Body of pancreas (tissue), 4 donors: Measurements from ENCODE around the gene GAREM1.

Experiments used
- POLR2A ChIP-seq, 3 donors: fragments of 450-650 bp; IDR thresholded peaks; one replicate each; pipeline ENCODE4 v1.6.1; 2016; ENCODE audit warnings: antibody characterized with exemption in 3 of 3, mild to moderate bottlenecking in 2 of 3
- TF ChIP-seq, protein P1 (sequence below), 7 experiments: fragments of 450-650 bp in 4 of 7; fragments of 200-600 bp in 3 of 7; sonication (generic) in 3 of 7; IDR thresholded peaks; one replicate each; pipeline ENCODE4 v1.5.1; 2016 to 2019; ENCODE audit warnings: antibody characterized with exemption in 7 of 7

DNA sequence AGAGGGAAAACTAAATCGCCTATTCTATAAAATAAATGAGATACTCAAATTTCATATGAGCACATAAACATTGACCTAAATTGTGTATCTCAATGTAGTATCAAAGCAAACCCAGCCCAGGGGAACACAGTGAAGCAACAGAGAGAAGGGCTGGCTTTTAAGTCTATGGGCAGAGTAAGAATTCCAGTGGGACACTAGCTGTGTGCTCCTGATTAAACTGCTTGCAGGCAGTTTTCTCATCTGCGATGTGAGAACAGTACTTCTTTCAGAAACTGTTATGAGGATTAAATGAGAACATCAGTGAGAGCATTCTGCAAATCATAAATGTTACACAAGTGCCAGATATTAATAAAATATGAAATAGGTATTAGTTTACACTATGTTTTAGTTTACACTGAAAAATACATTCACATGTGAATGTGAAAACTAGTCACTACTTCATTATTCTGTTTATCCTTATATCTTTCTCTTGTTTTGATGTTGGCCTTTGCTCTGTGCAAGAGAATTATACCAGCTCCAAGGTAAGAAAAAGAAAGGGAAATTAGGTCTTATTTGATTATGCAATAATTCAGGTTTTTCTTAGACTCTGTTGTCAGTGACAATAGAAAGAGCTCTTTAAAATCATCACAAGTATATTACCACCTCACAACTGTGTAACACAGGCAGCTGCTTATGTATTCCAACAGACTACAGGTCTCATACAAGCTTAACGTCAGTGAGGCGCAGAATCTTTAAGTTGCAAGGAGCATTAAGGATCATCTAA, 47.5 kb downstream of the GAREM1 start:
- TF ChIP-seq, protein P1, sequence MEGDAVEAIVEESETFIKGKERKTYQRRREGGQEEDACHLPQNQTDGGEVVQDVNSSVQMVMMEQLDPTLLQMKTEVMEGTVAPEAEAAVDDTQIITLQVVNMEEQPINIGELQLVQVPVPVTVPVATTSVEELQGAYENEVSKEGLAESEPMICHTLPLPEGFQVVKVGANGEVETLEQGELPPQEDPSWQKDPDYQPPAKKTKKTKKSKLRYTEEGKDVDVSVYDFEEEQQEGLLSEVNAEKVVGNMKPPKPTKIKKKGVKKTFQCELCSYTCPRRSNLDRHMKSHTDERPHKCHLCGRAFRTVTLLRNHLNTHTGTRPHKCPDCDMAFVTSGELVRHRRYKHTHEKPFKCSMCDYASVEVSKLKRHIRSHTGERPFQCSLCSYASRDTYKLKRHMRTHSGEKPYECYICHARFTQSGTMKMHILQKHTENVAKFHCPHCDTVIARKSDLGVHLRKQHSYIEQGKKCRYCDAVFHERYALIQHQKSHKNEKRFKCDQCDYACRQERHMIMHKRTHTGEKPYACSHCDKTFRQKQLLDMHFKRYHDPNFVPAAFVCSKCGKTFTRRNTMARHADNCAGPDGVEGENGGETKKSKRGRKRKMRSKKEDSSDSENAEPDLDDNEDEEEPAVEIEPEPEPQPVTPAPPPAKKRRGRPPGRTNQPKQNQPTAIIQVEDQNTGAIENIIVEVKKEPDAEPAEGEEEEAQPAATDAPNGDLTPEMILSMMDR (IDR thresholded peaks at IDR 0.05) = no peak
- TF ChIP-seq POLR2A (IDR thresholded peaks at IDR 0.05) = no peak
